GM21526 (cell line): ENCODE results near the gene B4GALNT3.
"Not testable (repeated sequence)": the region's sequence is repeated elsewhere in the genome, so short reads cannot be mapped to it uniquely, and the experiment has no call there.

Experiments
- ATAC-seq: cut with Tn5 transposase; IDR thresholded peaks from one replicate; pipeline ENCODE4 v1.9.1; 2021; ENCODE audit warnings: moderate library complexity; ENCODE audit not compliant: unreplicated experiment, low FRiP score

Gene B4GALNT3

GRCh38 chr12:570921-571794, 111.4 kb downstream of the B4GALNT3 start:
- no peak for ATAC-seq

- no peak for ATAC-seq
Measured at GRCh38 chr12:571795-572531, 112.2 kb downstream of the B4GALNT3 start.

DNA sequence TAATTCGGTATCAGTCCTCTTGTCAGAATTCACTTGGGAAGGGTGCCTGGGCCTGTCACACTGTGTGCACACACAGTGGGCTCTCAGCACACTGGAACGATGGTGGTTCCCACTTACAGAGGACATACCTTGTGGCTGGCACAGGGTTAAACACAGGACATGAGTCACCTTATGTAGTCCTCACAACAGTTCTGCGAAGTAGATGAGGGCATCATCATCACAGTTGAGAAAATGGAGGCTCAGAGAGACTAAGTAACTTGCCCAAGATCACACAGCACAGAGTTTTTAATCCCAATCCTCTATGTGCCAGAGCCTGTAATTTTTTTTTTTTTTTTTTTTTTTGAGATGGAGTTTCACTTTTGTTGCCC, 112.8 kb downstream of the B4GALNT3 start:
- ATAC-seq = no peak

DNA sequence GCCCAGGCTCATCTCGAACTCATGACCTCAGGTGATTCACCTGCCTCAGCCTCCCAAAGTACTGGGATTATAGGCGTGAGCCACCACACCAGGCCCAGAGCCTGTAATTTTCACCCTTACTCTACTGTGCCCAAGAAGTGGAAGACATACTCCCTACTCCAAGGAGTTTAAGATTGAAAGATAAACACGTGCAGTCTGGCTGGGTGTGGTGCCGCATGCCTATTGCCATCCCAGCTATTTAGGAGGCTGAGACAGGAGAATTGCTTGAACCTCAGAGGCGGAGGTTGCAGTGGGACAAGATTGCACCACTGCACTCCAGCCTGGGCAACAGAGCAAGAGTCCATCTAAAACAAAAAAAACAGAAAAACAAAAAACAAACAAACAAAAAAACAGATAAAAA, 113.5 kb downstream of the B4GALNT3 start:
- ATAC-seq = no peak

DNA sequence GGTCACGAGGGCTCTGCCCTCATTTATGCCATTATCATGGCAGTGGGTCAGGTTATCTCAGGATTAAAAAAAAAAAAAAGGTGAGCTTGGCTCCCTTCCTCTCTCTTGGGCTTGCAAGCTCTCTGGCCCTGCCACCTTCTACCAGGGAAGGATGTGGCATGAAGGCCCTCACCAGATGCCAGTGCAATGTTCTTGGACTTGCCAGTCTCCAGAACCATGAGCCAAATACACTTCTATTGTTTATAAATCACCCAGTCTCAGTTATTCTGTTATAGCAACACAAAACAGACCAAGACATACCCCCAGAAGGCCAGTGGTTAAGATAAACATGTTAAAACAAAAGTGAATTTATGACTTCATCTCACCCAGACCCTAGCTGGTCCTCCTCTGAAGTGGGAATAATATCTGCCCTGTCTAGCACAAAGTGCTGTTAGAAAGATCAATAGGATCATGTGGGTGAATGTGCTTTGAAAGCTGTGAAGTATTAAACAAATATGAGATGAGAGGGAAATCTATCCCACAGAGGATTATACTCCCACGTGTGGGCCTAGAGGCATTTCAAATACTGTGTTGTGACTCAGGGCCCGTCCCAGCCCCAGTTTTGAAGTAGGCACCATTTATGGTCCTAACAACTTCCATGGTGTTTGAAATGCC, 114.9 kb downstream of the B4GALNT3 start:
- no peak for ATAC-seq

DNA sequence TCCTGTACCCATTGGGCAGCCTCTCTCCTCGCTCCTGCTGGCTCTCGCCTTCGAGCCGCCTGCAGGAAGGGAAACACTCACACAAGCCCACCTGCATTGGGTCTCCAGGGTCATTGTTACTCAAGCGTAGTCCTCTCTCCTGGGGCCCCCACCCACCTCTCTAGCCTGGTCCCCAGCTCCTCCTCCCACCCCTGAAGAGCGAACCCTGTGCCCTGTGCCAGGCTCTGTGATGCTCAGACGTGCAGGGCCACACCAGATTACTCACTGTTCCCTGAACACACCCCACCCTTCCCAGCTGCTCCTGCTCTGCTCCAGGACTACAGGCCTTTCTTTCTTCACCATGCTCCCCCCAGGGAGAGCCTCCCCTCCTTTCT, 115.4 kb downstream of the B4GALNT3 start:
- no peak for ATAC-seq

GRCh38 chr12:575948-576614, 116.3 kb downstream of the B4GALNT3 start:
- no peak for ATAC-seq

- ATAC-seq = no peak
Measured at GRCh38 chr12:576615-577110, 116.9 kb downstream of the B4GALNT3 start.

DNA sequence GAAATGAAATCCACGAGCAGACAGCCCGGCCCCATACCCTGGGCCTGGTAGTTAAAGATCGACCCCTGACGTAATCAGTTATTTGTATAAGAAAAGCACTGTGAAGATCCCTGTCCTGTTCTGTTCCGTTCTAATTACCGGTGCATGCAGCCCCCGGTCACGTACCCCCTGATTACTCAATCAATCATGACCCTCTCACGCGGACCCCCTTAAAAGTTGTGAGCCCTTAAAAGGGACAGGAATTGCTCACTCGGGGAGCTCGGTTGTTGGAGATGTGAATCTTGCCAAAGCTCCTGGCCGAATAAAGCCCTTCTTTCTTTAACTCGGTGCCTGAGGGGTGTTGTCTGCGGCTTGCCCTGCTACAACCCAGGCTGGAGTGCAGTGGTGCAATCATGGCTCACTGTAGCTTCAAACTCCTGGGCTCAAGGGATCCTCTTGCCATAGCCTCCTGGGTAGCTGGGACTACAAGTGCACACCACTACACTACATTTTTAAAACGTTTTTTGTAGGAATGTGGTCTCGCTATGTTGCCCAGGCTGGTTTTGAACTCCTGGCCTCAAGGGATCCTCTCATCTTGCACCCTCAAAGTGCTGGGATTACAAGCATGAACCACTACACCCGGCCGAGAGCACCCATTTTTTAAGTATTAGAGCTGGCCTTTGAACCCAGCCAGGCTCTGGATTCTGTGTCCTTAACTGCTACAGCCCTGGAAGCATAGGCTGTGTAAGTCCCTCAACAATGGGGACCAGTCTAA, 118.4 kb downstream of the B4GALNT3 start:
- not testable (repeated sequence) for ATAC-seq

DNA sequence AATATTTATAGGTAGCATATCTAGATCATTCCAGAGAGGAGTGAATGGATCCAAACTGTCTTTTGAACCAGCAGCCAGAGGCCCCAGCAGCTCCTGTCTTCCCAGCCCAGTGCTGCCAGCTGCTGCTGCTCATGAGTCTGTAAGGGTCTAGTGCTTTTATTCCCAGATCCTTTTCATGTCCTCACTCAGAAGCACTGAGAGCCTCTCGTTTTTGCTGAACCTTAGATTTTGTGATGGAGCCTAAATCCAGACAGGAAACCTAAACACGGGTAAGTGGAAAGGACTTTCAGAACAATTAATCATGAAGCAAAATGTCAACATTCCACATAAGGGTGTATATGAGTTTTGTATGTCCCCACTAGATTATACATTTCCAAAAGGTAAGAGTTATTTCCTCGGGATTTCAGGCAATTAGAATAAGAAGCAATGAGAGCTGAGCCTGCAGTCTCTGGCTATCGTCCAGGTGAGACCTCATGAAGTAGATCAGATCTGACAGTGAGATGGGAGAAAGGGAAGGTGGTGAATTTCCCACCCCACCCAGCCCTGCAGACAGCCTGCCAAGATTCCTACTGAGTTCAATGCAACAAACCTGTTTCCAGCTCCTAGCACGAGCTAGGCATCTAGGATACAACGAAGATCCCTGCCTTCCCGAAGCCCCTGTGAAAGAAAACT, 119.1 kb downstream of the B4GALNT3 start:
- no peak for ATAC-seq

GRCh38 chr12:579420-580110, 119.8 kb downstream of the B4GALNT3 start:
- no peak for ATAC-seq

- no peak for ATAC-seq
Measured at GRCh38 chr12:580813-581212, 121.1 kb downstream of the B4GALNT3 start.

GRCh38 chr12:581321-581720, 121.6 kb downstream of the B4GALNT3 start:
- ATAC-seq = no peak

DNA sequence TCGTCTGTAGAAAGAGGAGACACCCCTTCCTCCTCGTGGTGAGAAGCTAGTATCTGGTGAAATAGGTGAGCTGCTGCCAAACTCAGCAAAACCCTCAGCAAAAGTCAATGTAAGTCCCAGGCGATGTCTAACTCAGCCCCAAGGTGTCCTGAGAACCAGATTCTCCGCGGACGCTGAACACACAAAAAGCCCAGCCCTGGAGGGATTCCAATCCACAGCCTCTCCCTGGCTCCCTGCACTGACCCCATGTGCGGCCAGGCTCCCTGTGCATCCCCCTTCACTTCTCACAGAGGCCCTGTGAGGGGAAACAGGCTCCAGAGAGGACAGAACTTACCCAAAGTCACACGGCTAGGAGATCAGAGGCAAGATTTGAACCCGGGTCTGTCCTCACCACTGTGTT, 122.0 kb downstream of the B4GALNT3 start:
- no peak for ATAC-seq

DNA sequence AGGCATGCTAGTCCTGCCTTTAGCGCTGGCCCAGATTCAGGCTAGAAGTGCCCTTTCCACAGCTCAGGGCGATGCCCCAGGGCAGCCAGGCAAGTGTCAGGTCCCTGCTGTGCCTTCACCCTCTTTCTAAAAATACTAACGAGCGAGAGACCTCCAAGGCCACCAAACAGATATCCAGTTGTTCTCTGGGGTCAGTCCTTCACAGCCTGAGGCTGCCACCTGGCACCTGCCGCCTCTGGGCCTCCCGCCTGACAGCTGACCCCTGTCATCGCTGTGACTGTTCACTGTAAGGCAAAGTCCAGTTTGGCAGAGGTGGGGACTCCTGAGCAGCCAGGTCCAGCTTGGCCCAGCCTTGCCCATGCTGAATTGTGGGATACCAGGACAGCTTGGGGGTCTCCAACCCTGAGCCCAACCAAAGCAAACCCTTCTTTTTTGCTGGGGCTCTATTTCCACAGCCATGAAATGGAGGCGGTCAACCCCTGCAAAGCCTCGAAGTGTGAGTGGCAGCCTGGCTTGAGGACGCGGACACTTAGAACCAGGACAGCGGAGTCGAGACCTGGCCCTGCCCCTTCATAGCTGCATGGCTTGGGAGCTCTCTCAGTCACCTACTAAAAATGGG, 123.6 kb downstream of the B4GALNT3 start:
- ATAC-seq = no peak

GRCh38 chr12:585062-586061, 125.6 kb downstream of the B4GALNT3 start:
- ATAC-seq = no peak
